Hepatocyte (in vitro differentiated cells): Measurements from ENCODE around the gene CCDC73.

Experiments
- EZH2 ChIP-seq: fragments of 200-600 bp; sonication (generic); IDR thresholded peaks from 2 replicates; pipeline ENCODE4 v1.6.1; 2016; ENCODE audit warnings: antibody characterized with exemption, mild to moderate bottlenecking, borderline replicate concordance
- EZH2phosphoT487 ChIP-seq: fragments of 200-600 bp; sonication (generic); IDR thresholded peaks from one replicate; pipeline ENCODE4 v1.6.1; 2018; ENCODE audit warnings: antibody characterized with exemption, mild to moderate bottlenecking, low read depth, moderate library complexity; ENCODE audit not compliant: unreplicated experiment, severe bottlenecking
- TF ChIP-seq, protein P1 (sequence below): fragments of 200-600 bp; sonication (generic); IDR thresholded peaks from 2 replicates; pipeline ENCODE4 v1.5.1; 2016; ENCODE audit warnings: antibody characterized with exemption, mild to moderate bottlenecking; ENCODE audit not compliant: poor library complexity

DNA sequence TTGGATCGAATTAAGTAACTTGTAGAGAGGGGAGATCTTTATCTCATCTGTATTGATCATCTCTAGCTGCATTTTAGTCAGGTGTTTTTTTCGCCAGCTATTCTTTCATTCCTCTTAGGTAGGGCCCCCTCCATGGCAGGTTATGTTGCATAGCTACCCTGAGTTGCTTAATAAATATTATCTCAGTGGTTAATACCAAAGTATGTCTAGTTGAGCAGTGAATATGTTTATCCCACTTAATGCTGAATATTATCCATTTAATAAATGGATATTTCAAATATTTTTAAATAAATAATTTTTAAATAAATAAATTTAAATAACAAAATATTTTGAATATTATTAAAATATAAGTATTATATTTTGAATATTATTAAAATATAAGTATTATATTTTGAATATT, 44.8 kb upstream of the CCDC73 start:
- TF ChIP-seq EZH2 (no peak), EZH2phosphoT487 (no peak)
- TF ChIP-seq, protein P1, sequence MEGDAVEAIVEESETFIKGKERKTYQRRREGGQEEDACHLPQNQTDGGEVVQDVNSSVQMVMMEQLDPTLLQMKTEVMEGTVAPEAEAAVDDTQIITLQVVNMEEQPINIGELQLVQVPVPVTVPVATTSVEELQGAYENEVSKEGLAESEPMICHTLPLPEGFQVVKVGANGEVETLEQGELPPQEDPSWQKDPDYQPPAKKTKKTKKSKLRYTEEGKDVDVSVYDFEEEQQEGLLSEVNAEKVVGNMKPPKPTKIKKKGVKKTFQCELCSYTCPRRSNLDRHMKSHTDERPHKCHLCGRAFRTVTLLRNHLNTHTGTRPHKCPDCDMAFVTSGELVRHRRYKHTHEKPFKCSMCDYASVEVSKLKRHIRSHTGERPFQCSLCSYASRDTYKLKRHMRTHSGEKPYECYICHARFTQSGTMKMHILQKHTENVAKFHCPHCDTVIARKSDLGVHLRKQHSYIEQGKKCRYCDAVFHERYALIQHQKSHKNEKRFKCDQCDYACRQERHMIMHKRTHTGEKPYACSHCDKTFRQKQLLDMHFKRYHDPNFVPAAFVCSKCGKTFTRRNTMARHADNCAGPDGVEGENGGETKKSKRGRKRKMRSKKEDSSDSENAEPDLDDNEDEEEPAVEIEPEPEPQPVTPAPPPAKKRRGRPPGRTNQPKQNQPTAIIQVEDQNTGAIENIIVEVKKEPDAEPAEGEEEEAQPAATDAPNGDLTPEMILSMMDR: no peak
